ENCODE measurements around the gene GRB2.
"Not testable (repeated sequence)": the region's sequence is repeated elsewhere in the genome, so short reads cannot be mapped to it uniquely, and the experiment has no call there.

Gene GRB2

GRCh38 chr17:75386430-75386829, 19.0 kb downstream of the GRB2 start:
- DNase-seq (ENCODE audit: low spot score), result no peak

GRCh38 chr17:75384751-75385150, 20.7 kb downstream of the GRB2 start:
- no peak for DNase-seq (ENCODE audit: low spot score)

- DNase-seq (ENCODE audit: low spot score), result no peak
Measured at GRCh38 chr17:75383842-75384195, 21.7 kb downstream of the GRB2 start.

DNA sequence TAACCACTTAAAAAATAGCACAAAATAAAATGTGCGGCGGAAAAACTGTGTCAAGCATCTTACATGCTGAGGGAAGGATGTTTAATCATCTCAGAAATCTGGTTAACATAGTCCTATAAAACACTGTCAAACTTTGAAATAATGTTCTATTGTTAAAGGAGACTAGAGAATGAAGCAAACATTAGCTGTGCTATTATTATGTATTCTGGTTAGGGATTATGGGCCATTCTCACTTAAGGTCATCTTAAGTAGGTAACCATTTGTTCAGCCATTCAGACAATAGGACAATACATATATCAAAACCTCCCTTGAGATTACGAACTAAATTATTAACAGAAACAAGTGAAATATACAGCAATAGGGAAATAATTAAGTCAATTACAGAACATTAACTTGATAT, 24.7 kb downstream of the GRB2 start:
- DNase-seq (ENCODE audit: low spot score), result no peak

DNA sequence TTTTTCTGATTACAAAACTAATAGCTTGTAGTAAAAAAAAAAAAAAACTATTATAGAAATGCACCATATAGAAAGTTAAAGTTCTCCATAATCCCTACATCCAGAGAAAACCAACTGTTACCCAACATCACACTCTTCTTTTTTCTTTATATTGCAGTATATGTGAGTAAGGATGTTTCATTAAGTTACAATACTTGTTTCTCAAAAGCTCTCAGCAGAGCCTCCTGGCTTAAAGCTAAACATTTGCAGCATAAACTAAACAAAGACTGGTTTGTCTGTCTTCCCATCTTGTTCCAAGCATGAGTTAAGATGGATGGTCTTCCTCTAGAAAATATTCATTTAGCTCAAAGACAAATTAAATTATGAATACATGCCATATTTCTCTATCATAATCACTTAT, 25.2 kb downstream of the GRB2 start:
- DNase-seq (ENCODE audit: low spot score), result no peak

DNA sequence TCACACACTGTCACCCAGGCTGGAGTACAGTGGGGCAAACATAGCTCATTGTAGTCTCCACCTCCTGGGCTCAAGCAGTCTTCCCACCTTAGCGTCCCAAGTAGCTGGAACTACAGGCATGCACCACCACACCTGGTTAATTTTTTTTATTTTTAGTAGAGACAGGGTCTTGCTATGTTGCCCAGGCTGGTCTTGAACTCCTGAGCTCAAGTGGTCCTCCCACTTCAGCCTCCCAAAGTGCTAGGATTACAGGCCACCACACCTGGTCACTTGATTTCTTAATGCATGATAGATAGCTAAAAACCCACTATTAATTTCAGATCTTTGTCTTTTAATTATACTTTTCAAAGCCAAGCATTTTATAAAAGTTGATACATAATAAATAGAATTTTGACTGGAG, 26.1 kb downstream of the GRB2 start:
- not testable (repeated sequence) for DNase-seq (ENCODE audit: low spot score)

- DNase-seq (ENCODE audit: low spot score), result no peak
Measured at GRCh38 chr17:75373280-75373679, 32.2 kb downstream of the GRB2 start.

DNA sequence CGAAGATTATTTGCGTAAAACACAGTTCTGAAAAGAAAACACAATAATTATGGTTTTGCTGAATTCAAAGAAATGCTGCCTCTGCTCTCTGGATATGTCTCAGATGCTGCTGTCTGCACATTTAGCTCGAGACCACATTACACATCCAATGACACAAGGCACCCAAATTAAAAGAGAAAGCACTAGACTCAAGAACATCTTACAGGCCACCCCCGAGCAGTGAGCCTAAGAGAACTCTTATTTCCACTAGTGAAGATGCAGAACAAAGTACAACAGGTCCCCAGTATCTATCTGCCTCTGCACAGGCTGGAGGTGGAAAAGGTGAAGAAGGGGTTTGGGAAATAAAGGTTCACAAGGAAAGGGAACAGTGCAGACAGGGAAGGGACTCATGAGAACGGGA, 33.5 kb downstream of the GRB2 start:
- no peak for DNase-seq (ENCODE audit: low spot score)

GRCh38 chr17:75371339-75371738, 34.1 kb downstream of the GRB2 start:
- DNase-seq (ENCODE audit: low spot score), result no peak

GRCh38 chr17:75370286-75370915, 35.1 kb downstream of the GRB2 start:
- no peak for DNase-seq (ENCODE audit: low spot score)

DNA sequence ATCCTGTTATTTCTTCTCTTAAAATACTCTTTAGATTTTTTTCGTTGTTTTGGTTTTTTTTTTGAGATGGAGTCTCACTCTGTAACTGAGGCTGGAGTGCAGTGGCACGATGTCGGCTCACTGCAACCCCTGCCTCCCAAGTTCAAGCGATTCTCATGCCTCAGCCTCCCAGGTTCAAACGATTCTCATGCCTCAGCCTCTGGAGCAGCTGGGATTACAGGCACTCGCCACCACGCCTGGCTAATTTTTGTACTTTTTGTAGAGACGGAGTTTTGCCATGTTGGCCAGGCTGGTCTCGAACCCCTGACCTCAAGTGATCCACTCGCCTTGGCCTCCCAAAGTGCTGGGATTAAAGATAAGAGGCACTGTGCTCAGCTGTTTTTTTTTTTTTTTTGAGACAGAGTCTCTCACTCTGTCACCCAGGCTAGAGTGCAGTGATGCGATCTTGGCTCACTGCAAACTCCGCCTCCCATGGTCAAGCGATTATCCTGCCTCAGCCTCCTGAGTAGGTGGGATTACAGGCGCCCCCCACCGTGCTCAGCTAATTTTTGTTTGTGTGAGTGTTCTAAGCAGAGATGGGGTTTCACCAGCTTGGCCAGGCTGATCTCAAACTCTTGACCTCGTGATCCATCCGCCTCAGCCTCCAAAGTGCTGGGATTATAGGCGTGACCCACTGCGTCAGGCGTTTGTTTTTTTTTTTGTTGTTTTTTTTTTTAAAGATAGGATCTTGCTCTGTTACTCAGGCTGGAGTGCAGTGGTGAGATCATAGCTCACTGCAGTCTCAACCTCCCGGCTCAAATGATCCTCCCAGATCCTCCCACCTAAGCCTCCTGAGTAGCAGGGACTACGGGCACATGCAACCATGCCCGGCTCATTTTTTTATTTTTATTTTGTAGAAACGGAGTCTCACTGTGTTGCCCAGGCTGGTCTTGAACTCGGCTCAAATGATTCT, 37.4 kb downstream of the GRB2 start:
- not testable (repeated sequence) for DNase-seq (ENCODE audit: low spot score)

GRCh38 chr17:75367312-75367711, 38.2 kb downstream of the GRB2 start:
- DNase-seq (ENCODE audit: low spot score), result no peak

GRCh38 chr17:75366432-75366831, 39.0 kb downstream of the GRB2 start:
- DNase-seq (ENCODE audit: low spot score), result no peak

- no peak for DNase-seq (ENCODE audit: low spot score)
Measured at GRCh38 chr17:75365931-75366275, 39.6 kb downstream of the GRB2 start.

GRCh38 chr17:75365009-75365930, 40.2 kb downstream of the GRB2 start:
- no peak for DNase-seq (ENCODE audit: low spot score)

GRCh38 chr17:75364078-75364477, 41.4 kb downstream of the GRB2 start:
- no peak for DNase-seq (ENCODE audit: low spot score)

- DNase-seq (ENCODE audit: low spot score), result no peak
Measured at GRCh38 chr17:75361996-75362395, 43.5 kb downstream of the GRB2 start.

DNA sequence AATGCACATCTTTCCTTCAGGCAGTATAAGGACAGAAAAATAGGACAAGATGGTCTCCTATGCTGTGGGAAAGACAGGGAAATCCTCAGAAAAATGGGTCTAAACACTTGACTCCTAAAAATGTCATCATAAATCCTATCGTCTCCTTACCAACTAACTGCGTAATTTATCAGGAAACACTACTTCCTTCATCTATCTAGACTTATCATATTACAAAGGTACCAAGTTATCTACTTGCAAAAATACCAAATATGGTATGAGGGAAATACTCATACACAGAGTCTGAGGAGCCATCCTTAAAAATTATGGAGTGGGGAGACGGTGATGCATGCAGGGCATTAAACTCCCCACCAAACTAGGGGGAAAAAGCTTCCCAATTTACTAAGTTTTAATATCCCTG, 44.1 kb downstream of the GRB2 start:
- no peak for DNase-seq (ENCODE audit: low spot score)

DNA sequence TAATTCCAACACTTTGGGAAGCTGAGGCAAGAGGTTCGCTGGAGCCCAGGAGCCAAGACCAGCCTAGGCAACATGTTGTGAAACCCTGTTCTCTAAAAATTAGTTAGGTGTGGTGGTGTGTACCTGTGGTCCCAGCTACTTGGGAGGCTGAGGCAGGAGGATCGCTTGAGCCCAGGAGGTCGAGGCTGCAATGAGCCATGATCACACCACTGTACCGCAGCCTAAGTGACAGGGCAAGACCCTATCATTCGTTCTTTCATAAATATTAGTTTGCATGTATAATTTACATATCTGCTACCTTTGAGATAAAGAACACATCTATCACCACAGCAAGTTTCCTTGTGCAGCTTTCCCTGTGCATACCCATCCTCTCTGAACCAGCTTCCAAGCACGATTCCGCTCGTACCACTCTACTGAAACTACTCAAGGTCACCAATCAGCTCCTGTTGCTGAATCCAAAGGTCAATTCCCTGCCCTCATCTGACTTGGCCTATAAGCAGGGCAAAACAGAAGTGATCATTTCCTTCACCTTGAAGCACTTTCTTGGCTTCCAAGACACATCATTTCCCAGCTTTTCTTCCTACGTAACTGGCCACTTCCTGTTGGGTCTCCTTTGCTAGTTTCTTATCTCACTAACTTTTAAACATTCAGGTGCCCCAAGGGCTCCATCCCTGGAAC, 49.1 kb downstream of the GRB2 start:
- DNase-seq (ENCODE audit: low spot score), result no peak

DNA sequence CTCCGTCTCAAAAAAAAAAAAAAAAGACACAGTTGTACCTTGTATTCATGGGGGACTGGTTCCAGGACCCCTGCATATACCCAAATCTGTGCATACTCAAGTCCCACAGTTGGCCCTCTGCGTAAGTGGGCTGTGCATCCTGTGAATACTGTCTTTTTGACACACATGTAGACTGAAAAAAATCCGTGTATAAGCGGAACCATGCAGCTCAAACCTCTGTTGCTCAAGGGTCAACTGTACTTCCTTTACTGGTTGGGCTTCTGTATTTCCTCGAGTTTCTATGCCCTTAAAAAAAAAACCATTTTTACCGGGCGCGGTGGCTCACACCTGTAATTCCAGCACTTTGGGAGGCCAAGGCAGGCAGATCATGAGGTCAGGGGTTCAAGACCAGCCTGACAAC, 52.3 kb downstream of the GRB2 start:
- DNase-seq (ENCODE audit: low spot score), result no peak

- no peak for DNase-seq (ENCODE audit: low spot score)
Measured at GRCh38 chr17:75352079-75352569, 53.4 kb downstream of the GRB2 start.

DNA sequence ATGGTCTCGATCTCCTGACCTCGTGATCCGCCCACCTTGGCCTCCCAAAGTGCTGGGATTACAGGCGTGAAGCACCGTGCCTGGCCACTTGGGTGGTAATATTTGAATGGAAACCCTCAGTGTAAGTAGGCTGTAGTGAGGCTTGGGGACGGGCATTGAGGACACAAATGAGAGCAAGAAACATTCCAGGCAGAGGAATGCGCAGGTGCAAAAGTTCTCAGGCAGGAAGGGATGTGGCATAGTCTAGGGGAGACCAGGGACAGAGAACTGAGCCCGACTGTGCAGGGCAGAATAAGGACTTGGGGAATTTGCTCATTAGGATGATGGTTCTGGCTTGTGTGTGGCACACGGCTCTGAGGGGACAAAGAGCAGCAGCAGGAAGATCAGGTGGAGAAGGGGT, 54.8 kb downstream of the GRB2 start:
- DNase-seq (ENCODE audit: low spot score), result no peak
